Suprapubic skin (tissue), 4 donors: ENCODE results near the gene LSM2. TPM values are rescaled to one million over a fixed set of nuclear protein-coding genes. Genes with fewer than 3 reads are reported as not detected.

Experiments
- DNase-seq, 2 donors: peaks; one replicate each; pipeline ENCODE4 v3.0.0-alpha.2; 2019; ENCODE audit warnings: low spot score in 2 of 2
- H3K27ac ChIP-seq: fragments of 200-600 bp; sonication (generic); one replicate; pipeline ENCODE4 v1.5.1; 2019
- H3K27me3 ChIP-seq: fragments of 200-600 bp; sonication (generic); one replicate; pipeline ENCODE4 v1.5.1; 2019
- H3K36me3 ChIP-seq: fragments of 200-600 bp; sonication (generic); one replicate; pipeline ENCODE4 v1.5.1; 2019
- H3K4me1 ChIP-seq: fragments of 200-600 bp; sonication (generic); one replicate; pipeline ENCODE4 v1.5.1; 2019
- H3K4me3 ChIP-seq: fragments of 200-600 bp; sonication (generic); one replicate; pipeline ENCODE4 v1.5.1; 2019; ENCODE audit warnings: mild to moderate bottlenecking
- H3K9me3 ChIP-seq: fragments of 200-600 bp; sonication (generic); one replicate; pipeline ENCODE4 v1.5.1; 2019
- CTCF ChIP-seq, 2 donors: fragments of 200-600 bp in 1 of 2; fragments of 450-650 bp in 1 of 2; sonication (generic) in 1 of 2; IDR thresholded peaks; one replicate each; pipeline ENCODE4 v1.5.1; 2016 to 2019; ENCODE audit warnings: antibody characterized with exemption in 2 of 2, mild to moderate bottlenecking in 1 of 2, moderate library complexity in 1 of 2
- EP300 ChIP-seq: sonication (generic); formaldehyde crosslinking; IDR thresholded peaks from one replicate; pipeline ENCODE4 v1.6.1; 2017; ENCODE audit warnings: antibody characterized with exemption
- POLR2A ChIP-seq, 2 donors: fragments of 450-650 bp; IDR thresholded peaks; one replicate each; pipeline ENCODE4 v1.6.1; 2017; ENCODE audit warnings: antibody characterized with exemption in 2 of 2, mild to moderate bottlenecking in 2 of 2, moderate library complexity in 2 of 2
- POLR2AphosphoS5 ChIP-seq, 3 donors: sonication (generic); formaldehyde crosslinking; IDR thresholded peaks; one replicate each; pipeline ENCODE4 v1.6.1; 2017; ENCODE audit warnings: antibody characterized with exemption in 3 of 3
- WGBS: methylation state at CpG from one replicate; pipeline ENCODE4 v1.1.5; 2018; 5-methylcytosine and 5-hydroxymethylcytosine counted together
- total RNA-seq, 4 donors: library from RNA; depleted of rRNA; stranded (reverse); fragments of >200 nt; gene quantifications; one replicate each; pipeline ENCODE4 v1.1.0, GENCODE V29; 2016

Gene LSM2
- total RNA-seq, 4 donors from 2014 or later = 21.7 to 39.5 (median 30.2) TPM

DNA sequence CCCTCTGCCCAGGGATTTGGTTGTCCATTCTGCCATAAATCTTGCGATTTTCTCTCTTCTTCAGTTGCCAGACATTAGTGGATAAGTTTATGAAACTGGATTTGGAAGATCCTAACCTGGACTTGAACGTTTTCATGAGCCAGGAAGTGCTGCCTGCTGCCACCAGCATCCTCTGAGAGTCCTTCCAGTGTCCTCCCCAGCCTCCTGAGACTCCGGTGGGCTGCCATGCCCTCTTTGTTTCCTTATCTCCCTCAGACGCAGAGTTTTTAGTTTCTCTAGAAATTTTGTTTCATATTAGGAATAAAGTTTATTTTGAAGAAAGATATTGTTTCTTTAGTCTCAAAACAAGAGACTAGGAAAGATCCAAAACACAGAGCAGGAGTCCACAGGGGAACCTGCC is 44.4 kb downstream of the LSM2 start, which contains the start of gene SAPCD1:
TSS of gene SAPCD1 (plus strand) at position 301 of the 400 bp plus-strand sequence. CDS start 399 bp downstream, outside the sequence.
- no peak for TF ChIP-seq CTCF (IDR thresholded peaks at IDR 0.05)
- TF ChIP-seq POLR2A (IDR thresholded peaks at IDR 0.05) = no peak
- TF ChIP-seq EP300 = no peak
- TF ChIP-seq POLR2AphosphoS5 (IDR thresholded peaks at IDR 0.05) = no peak
- Histone ChIP-seq H3K4me3 (no peak within 1 kb of the TSS), H3K36me3 (peaks cover 22% of the 10 kb centered on the region), H3K27ac (no peak within 1 kb of the TSS), H3K27me3 (no peaks in the 10 kb centered on the region), H3K4me1 (peaks cover 21% of the 10 kb centered on the region), H3K9me3 (no peaks in the 10 kb centered on the region)
- DNase-seq = no peak
- WGBS = 74% methylated on average over 4 of the region's 4 CpGs

- no peak for DNase-seq
- TF ChIP-seq POLR2A (IDR thresholded peaks at IDR 0.05) = no peak
- TF ChIP-seq CTCF (IDR thresholded peaks at IDR 0.05) = no peak
- no peak for TF ChIP-seq POLR2AphosphoS5 (IDR thresholded peaks at IDR 0.05)
- TF ChIP-seq EP300 = no peak
- no peaks in the 10 kb centered on the region for H3K27me3 ChIP-seq
- H3K9me3 ChIP-seq = no peaks in the 10 kb centered on the region
- H3K4me3 ChIP-seq = no peak overlapping the region
- WGBS = 96% methylated on average over 8 of the region's 8 CpGs
- peaks cover 22% of the 10 kb centered on the region for H3K36me3 ChIP-seq
- peaks cover 16% of the 10 kb centered on the region for H3K4me1 ChIP-seq
- no peak overlapping the region for H3K27ac ChIP-seq
These were observed 45.4 kb downstream of the LSM2 start for GRCh38 chr6:31761343-31761742.

DNA sequence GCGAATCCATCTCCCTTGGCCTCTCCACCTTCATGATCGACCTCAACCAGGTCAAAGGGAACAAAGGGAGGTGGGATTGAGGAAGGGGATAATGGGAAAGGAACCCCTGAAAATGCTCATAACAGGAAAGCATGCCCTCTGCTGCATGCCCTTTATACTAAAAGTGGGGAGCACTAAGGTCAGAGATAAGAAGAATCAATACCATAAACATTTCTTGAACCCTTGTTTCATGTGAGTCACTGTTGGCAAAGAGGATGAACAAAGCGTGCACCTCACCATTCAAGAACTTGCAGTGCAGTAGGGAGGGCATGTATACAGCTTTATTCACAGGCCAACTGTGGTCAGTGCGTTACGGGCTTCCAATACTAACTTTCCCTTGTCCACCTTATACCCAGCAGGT is 46.0 kb downstream of the LSM2 start:
- no peak for TF ChIP-seq CTCF (IDR thresholded peaks at IDR 0.05)
- no peak for TF ChIP-seq POLR2AphosphoS5 (IDR thresholded peaks at IDR 0.05)
- TF ChIP-seq POLR2A (IDR thresholded peaks at IDR 0.05) = no peak
- TF ChIP-seq EP300 = no peak
- 91% methylated on average over 5 of the region's 5 CpGs for WGBS
- H3K27ac ChIP-seq = no peak overlapping the region
- DNase-seq = no peak
- no peak overlapping the region for H3K4me3 ChIP-seq
- H3K36me3 ChIP-seq = peaks cover 22% of the 10 kb centered on the region
- no peaks in the 10 kb centered on the region for H3K27me3 ChIP-seq
- no peaks in the 10 kb centered on the region for H3K9me3 ChIP-seq
- H3K4me1 ChIP-seq = peaks cover 14% of the 10 kb centered on the region

DNA sequence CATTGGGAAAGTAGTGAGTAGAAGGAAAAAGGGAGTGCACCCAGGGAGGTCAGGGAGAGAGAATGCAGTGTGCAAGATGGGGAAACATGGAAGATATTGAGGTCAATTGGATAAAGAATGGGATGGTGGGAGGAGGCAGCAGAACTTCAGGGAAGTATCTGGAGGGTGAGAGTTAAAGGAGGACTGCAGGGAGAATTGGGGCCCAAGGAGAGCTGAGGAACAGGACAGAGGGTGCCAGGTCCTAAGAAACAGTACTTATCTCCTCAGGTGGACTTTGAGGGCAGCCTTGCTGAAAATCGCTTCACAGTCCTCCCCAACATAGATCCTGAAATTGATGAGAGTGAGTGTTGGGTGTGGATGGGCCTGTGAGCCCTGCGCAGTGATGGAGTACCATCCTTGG is 48.5 kb downstream of the LSM2 start:
- no peaks in the 10 kb centered on the region for H3K9me3 ChIP-seq
- no peaks in the 10 kb centered on the region for H3K27me3 ChIP-seq
- no peak overlapping the region for H3K27ac ChIP-seq
- H3K36me3 ChIP-seq = peaks cover 22% of the 10 kb centered on the region
- peaks cover 5% of the 10 kb centered on the region for H3K4me1 ChIP-seq
- 97% methylated on average over 2 of the region's 2 CpGs for WGBS
- DNase-seq = no peak
- TF ChIP-seq EP300 (no peak), POLR2A (IDR thresholded peaks at IDR 0.05) (no peak), CTCF (IDR thresholded peaks at IDR 0.05) (no peak), POLR2AphosphoS5 (IDR thresholded peaks at IDR 0.05) (no peak)
- H3K4me3 ChIP-seq = no peak overlapping the region

- WGBS = 76% methylated on average over 8 of the region's 8 CpGs
- no peaks in the 10 kb centered on the region for H3K27me3 ChIP-seq
- H3K27ac ChIP-seq = no peak overlapping the region
- no peak overlapping the region for H3K4me3 ChIP-seq
- no peak for TF ChIP-seq POLR2AphosphoS5 (IDR thresholded peaks at IDR 0.05)
- no peak for TF ChIP-seq EP300
- TF ChIP-seq CTCF (IDR thresholded peaks at IDR 0.05) = no peak
- no peak for TF ChIP-seq POLR2A (IDR thresholded peaks at IDR 0.05)
- no peaks in the 10 kb centered on the region for H3K9me3 ChIP-seq
- no peaks in the 10 kb centered on the region for H3K36me3 ChIP-seq
- DNase-seq = no peak
- no peaks in the 10 kb centered on the region for H3K4me1 ChIP-seq
These were observed 53.9 kb downstream of the LSM2 start for GRCh38 chr6:31752739-31753319.
